GM23338 (cell line): Measurements from ENCODE around the gene PTPRN2. TPM values are rescaled to one million over a fixed set of nuclear protein-coding genes. Genes with fewer than 3 reads are reported as not detected.

Experiments used
- ATAC-seq: fragments of 200-7000 bp; cut with Tn5 transposase; 3 replicates; pipeline ENCODE4 v1.9.1; 2020
- DNase-seq: peaks from one replicate; pipeline ENCODE4 v3.0.0-alpha.2; 2015; ENCODE audit warnings: low spot score
- H2AFZ ChIP-seq: fragments of 200-600 bp; sonication (generic); 2 replicates; pipeline ENCODE4 v1.8.0; 2016; ENCODE audit warnings: antibody characterized with exemption, mild to moderate bottlenecking, moderate library complexity
- H3F3A ChIP-seq: fragments of 200-600 bp; sonication (generic); replicated peaks from 2 replicates; pipeline ENCODE4 v1.8.0; 2017; ENCODE audit warnings: antibody characterized with exemption, mixed run types, low read depth
- H3K27ac ChIP-seq: fragments of 200-600 bp; sonication (generic); 2 replicates; pipeline ENCODE4 v1.6.1; 2016; ENCODE audit warnings: low read depth
- H3K27me3 ChIP-seq: fragments of 200-600 bp; sonication (generic); 2 replicates; pipeline ENCODE4 v1.8.0; 2016; ENCODE audit warnings: mild to moderate bottlenecking, mixed run types, moderate library complexity; ENCODE audit not compliant: insufficient read depth
- H3K36me3 ChIP-seq: fragments of 200-600 bp; sonication (generic); 2 replicates; pipeline ENCODE4 v1.8.0; 2016; ENCODE audit warnings: mild to moderate bottlenecking; ENCODE audit not compliant: insufficient read depth
- H3K4me1 ChIP-seq: fragments of 200-600 bp; sonication (generic); 2 replicates; pipeline ENCODE4 v1.8.0; 2016; ENCODE audit warnings: mild to moderate bottlenecking, moderate library complexity; ENCODE audit not compliant: insufficient read depth
- H3K4me2 ChIP-seq: fragments of 200-600 bp; sonication (generic); 2 replicates; pipeline ENCODE4 v1.7.1; 2017; ENCODE audit warnings: mixed run types
- H3K4me3 ChIP-seq: fragments of 200-600 bp; sonication (generic); 2 replicates; pipeline ENCODE4 v1.6.1; 2016; ENCODE audit warnings: mixed run types
- H3K79me2 ChIP-seq: fragments of 200-600 bp; sonication (generic); replicated peaks from 2 replicates; pipeline ENCODE4 v1.8.0; 2017; ENCODE audit warnings: mild to moderate bottlenecking; ENCODE audit not compliant: insufficient read depth
- H3K9me2 ChIP-seq: fragments of 200-600 bp; sonication (generic); 2 replicates; pipeline ENCODE4 v1.8.0; 2017; ENCODE audit not compliant: insufficient read depth
- H4K20me1 ChIP-seq: fragments of 200-600 bp; sonication (generic); replicated peaks from 2 replicates; pipeline ENCODE4 v1.8.0; 2017; ENCODE audit warnings: mild to moderate bottlenecking; ENCODE audit not compliant: insufficient read depth
- H3K27ac Mint-ChIP-seq: 2 replicates; pipeline ENCODE4 v1.8.0; 2020; ENCODE audit warnings: inconsistent platforms, mild to moderate bottlenecking, moderate library complexity, mixed read lengths
- H3K27me3 Mint-ChIP-seq: 3 replicates; pipeline ENCODE4 v1.8.0; 2022; ENCODE audit warnings: low read depth, mild to moderate bottlenecking, moderate library complexity, mixed read lengths, inconsistent platforms; ENCODE audit not compliant: insufficient read depth, poor library complexity
- H3K36me3 Mint-ChIP-seq: 3 replicates; pipeline ENCODE4 v1.8.0; 2021; ENCODE audit warnings: low read depth, mild to moderate bottlenecking, inconsistent platforms, moderate library complexity, mixed read lengths
- H3K4me1 Mint-ChIP-seq: 3 replicates; pipeline ENCODE4 v1.8.0; 2020; ENCODE audit warnings: mild to moderate bottlenecking, inconsistent platforms, mixed read lengths
- H3K4me3 Mint-ChIP-seq: 3 replicates; pipeline ENCODE4 v1.8.0; 2021; ENCODE audit warnings: moderate library complexity, mild to moderate bottlenecking, inconsistent platforms, mixed read lengths
- H3K9me3 Mint-ChIP-seq: 3 replicates; pipeline ENCODE4 v1.8.0; 2020; ENCODE audit warnings: moderate library complexity, mild to moderate bottlenecking, inconsistent platforms, mixed read lengths
- CREB1 ChIP-seq: fragments of 250-450 bp; sonication (Bioruptor Pico); IDR thresholded peaks from 2 replicates; pipeline ENCODE4 v1.5.0; 2020; ENCODE audit warnings: low read depth, mild to moderate bottlenecking, moderate library complexity
- CTCF ChIP-seq, 2 experiments: fragments of 200-600 bp in 1 of 2; sonication (generic) in 1 of 2; conservative IDR thresholded peaks; 2 replicates each; pipeline versions ENCODE4 v1.5.1 to v1.6.1; 2016 to 2017; ENCODE audit warnings: antibody characterized with exemption in 2 of 2, low read depth in 2 of 2, mild to moderate bottlenecking in 2 of 2, moderate library complexity in 1 of 2
- ETS1 ChIP-seq: IDR thresholded peaks from 2 replicates; pipeline ENCODE4 v1.6.1; 2016; ENCODE audit warnings: antibody characterized with exemption
- EZH2 ChIP-seq: fragments of 200-600 bp; sonication (generic); IDR thresholded peaks from one replicate; pipeline ENCODE4 v1.8.0; 2017; ENCODE audit warnings: antibody characterized with exemption, mild to moderate bottlenecking, low read depth; ENCODE audit not compliant: unreplicated experiment
- POLR2AphosphoS5 ChIP-seq: IDR thresholded peaks from 2 replicates; pipeline ENCODE4 v1.6.1; 2016; ENCODE audit warnings: antibody characterized with exemption, low read depth
- STAT1 ChIP-seq: IDR thresholded peaks from one replicate; pipeline ENCODE4 v1.6.1; 2016; ENCODE audit warnings: antibody characterized with exemption; ENCODE audit not compliant: unreplicated experiment
- ZNF114 ChIP-seq: fragments of 250-450 bp; sonication (Bioruptor Pico); IDR thresholded peaks from 2 replicates; pipeline ENCODE4 v1.5.0; 2020; ENCODE audit warnings: mild to moderate bottlenecking, moderate library complexity
- ZNF462 ChIP-seq: fragments of 250-450 bp; sonication (Bioruptor Pico); IDR thresholded peaks from 2 replicates; pipeline ENCODE4 v1.5.0; 2020; ENCODE audit warnings: mild to moderate bottlenecking, moderate library complexity
- polyA plus RNA-seq: library from polyadenylated mRNA; unstranded; fragments of >200 nt; fragmentation: Nextera tagmentation; extraction: Ambion mirVana; gene quantifications from 2 replicates; pipeline ENCODE4 v1.2.1, GENCODE V29; 2016
- total RNA-seq: library from RNA; depleted of rRNA; stranded (reverse); fragments of >200 nt; shearing (Covaris generic); gene quantifications from 2 replicates; pipeline ENCODE4 v1.2.3, GENCODE V29; 2014

Gene PTPRN2
- total and polyA plus RNA-seq, 2 experiments from 2014 or later, result 0.87 to 4.0 TPM

GRCh38 chr7:158585721-158586498, 1.7 kb downstream of the PTPRN2 start:
- no peaks in the 10 kb centered on the region for H3K79me2 ChIP-seq
- TF ChIP-seq ETS1, result no peak
- TF ChIP-seq CTCF (conservative IDR thresholded peaks at IDR 0.05; ENCODE audit: low read depth in 2 of 2), result 0 out of 4 replicates have a peak, but pooled peaks of 1 of the 2 experiments have one; percentile 8
- TF ChIP-seq POLR2AphosphoS5, result no peak
- H3K4me2 ChIP-seq, result peak overlapping the region; percentile 83
- ATAC-seq, result peak; percentile 14
- no peaks in the 10 kb centered on the region for H3K9me2 ChIP-seq
- no peaks in the 10 kb centered on the region for H3K36me3 ChIP-seq
- DNase-seq, result peak; percentile 48
- no peaks in the 10 kb centered on the region; the same call in 1 of the 2 replicates for H4K20me1 ChIP-seq
- 0 out of 2 replicates have a peak, but pooled peaks cover 7% of the 10 kb centered on the region for H3F3A ChIP-seq
- peaks cover 5% of the 10 kb centered on the region; the same call in 1 of the 2 replicates for H3K4me1 ChIP-seq
- H3K9me3 Mint-ChIP-seq, result peaks cover 26% of the 10 kb centered on the region
- peaks cover 13% of the 10 kb centered on the region for H3K4me1 Mint-ChIP-seq
- H3K4me3 ChIP-seq, result peak overlapping the region; percentile 59
- H3K27me3 Mint-ChIP-seq, result peaks cover 32% of the 10 kb centered on the region
- H3K4me3 Mint-ChIP-seq, result peak overlapping the region; percentile 72
- H3K27ac ChIP-seq, result no peak overlapping the region
- H2AFZ ChIP-seq, result peak overlapping the region; percentile 72
- peaks cover 54% of the 10 kb centered on the region for H3K27me3 ChIP-seq
- no peak overlapping the region for H3K27ac Mint-ChIP-seq
- peaks cover 6% of the 10 kb centered on the region; the same call in 2 of the 3 replicates for H3K36me3 Mint-ChIP-seq

GRCh38 chr7:158584407-158584806, 3.2 kb downstream of the PTPRN2 start:
- ATAC-seq, result no peak
- TF ChIP-seq POLR2AphosphoS5 (no peak), CTCF (conservative IDR thresholded peaks at IDR 0.05; ENCODE audit: low read depth in 2 of 2) (no peak), EZH2 (no peak), ZNF462 (CRISPR knock-in tag) (no peak), CREB1 (no peak), ZNF114 (CRISPR knock-in tag) (no peak), STAT1 (no peak)

More at GRCh38 chr7:158584407-158584806, 3.2 kb downstream of the PTPRN2 start:
- Mint-ChIP-seq H3K36me3 (peaks cover 18% of the 10 kb centered on the region), H3K4me1 (peaks cover 13% of the 10 kb centered on the region), H3K27me3 (peaks cover 22% of the 10 kb centered on the region), H3K27ac (no peak overlapping the region), H3K9me3 (peaks cover 36% of the 10 kb centered on the region), H3K4me3 (no peak overlapping the region)
- no peak overlapping the region for H3K4me2 ChIP-seq
- no peak overlapping the region for H3K27ac ChIP-seq
- H3F3A ChIP-seq, result 0 out of 2 replicates have a peak, but pooled peaks cover 7% of the 10 kb centered on the region
- no peak for DNase-seq
- H3K4me3 ChIP-seq, result no peak overlapping the region
- H2AFZ ChIP-seq, result no peak overlapping the region
- no peaks in the 10 kb centered on the region for H3K9me2 ChIP-seq
- no peaks in the 10 kb centered on the region; the same call in 1 of the 2 replicates for H4K20me1 ChIP-seq
- peaks cover 5% of the 10 kb centered on the region; the same call in 1 of the 2 replicates for H3K4me1 ChIP-seq
- H3K27me3 ChIP-seq, result peaks cover 39% of the 10 kb centered on the region
- H3K36me3 ChIP-seq, result 0 out of 2 replicates have a peak, but pooled peaks cover 4% of the 10 kb centered on the region
- H3K79me2 ChIP-seq, result no peaks in the 10 kb centered on the region
